Activated gamma-delta T cell treated with anti-CD3 and anti-CD28 coated beads, Interleukin-2, amount 50 U/mL, for 16 hours (primary cell): ENCODE data around the gene DCANP1.
"Not testable (repeated sequence)": the region's sequence is repeated elsewhere in the genome, so short reads cannot be mapped to it uniquely, and the experiment has no call there.

Experiments
- DNase-seq: peaks from one replicate; pipeline ENCODE4 v3.0.0-alpha.2; 2020; ENCODE audit warnings: low read depth

DCANP1 gene

GRCh38 chr5:135447298-135447929 lies at the start of gene DCANP1:
DCANP1 (minus strand) TSS chr5:135447348; CDS start chr5:135447108, 240 bp downstream.
- DNase-seq, result no peak

GRCh38 chr5:135495531-135495930 lies 48.4 kb upstream of the DCANP1 start:
- DNase-seq, result not testable (repeated sequence)

GRCh38 chr5:135494196-135494595 lies 47.0 kb upstream of the DCANP1 start:
- no peak for DNase-seq

- DNase-seq, result no peak
Observed at GRCh38 chr5:135493406-135494180, 46.4 kb upstream of the DCANP1 start.

GRCh38 chr5:135492319-135492626 lies 45.1 kb upstream of the DCANP1 start:
- DNase-seq, result no peak

GRCh38 chr5:135491552-135492318 lies 44.6 kb upstream of the DCANP1 start:
- no peak for DNase-seq

GRCh38 chr5:135491038-135491551 lies 43.9 kb upstream of the DCANP1 start:
- no peak for DNase-seq

- no peak for DNase-seq
Observed at GRCh38 chr5:135490245-135491037, 43.3 kb upstream of the DCANP1 start.

- DNase-seq, result no peak
Observed at GRCh38 chr5:135489466-135490244, 42.5 kb upstream of the DCANP1 start.

GRCh38 chr5:135488727-135489465 lies 41.7 kb upstream of the DCANP1 start:
- DNase-seq, result no peak

- DNase-seq, result no peak
Observed at GRCh38 chr5:135487839-135488514, 40.8 kb upstream of the DCANP1 start.

- DNase-seq, result no peak
Observed at GRCh38 chr5:135487037-135487395, 39.9 kb upstream of the DCANP1 start.

- DNase-seq, result no peak
Observed at GRCh38 chr5:135486131-135487036, 39.2 kb upstream of the DCANP1 start.

GRCh38 chr5:135484674-135485086 lies 37.5 kb upstream of the DCANP1 start:
- no peak for DNase-seq

GRCh38 chr5:135483254-135483653 lies 36.1 kb upstream of the DCANP1 start:
- DNase-seq, result no peak

GRCh38 chr5:135482381-135482933 lies 35.3 kb upstream of the DCANP1 start:
- DNase-seq, result no peak

- DNase-seq, result no peak
Observed at GRCh38 chr5:135481909-135482311, 34.8 kb upstream of the DCANP1 start.

GRCh38 chr5:135481387-135481786 lies 34.2 kb upstream of the DCANP1 start:
- DNase-seq, result no peak

GRCh38 chr5:135480511-135480910 lies 33.4 kb upstream of the DCANP1 start:
- no peak for DNase-seq
